GM21515 (cell line): ENCODE data around the gene CRNKL1.

ENCODE experiments used
- ATAC-seq: cut with Tn5 transposase; IDR thresholded peaks from one replicate; pipeline ENCODE4 v1.9.1; 2021; ENCODE audit not compliant: unreplicated experiment

CRNKL1 gene

DNA sequence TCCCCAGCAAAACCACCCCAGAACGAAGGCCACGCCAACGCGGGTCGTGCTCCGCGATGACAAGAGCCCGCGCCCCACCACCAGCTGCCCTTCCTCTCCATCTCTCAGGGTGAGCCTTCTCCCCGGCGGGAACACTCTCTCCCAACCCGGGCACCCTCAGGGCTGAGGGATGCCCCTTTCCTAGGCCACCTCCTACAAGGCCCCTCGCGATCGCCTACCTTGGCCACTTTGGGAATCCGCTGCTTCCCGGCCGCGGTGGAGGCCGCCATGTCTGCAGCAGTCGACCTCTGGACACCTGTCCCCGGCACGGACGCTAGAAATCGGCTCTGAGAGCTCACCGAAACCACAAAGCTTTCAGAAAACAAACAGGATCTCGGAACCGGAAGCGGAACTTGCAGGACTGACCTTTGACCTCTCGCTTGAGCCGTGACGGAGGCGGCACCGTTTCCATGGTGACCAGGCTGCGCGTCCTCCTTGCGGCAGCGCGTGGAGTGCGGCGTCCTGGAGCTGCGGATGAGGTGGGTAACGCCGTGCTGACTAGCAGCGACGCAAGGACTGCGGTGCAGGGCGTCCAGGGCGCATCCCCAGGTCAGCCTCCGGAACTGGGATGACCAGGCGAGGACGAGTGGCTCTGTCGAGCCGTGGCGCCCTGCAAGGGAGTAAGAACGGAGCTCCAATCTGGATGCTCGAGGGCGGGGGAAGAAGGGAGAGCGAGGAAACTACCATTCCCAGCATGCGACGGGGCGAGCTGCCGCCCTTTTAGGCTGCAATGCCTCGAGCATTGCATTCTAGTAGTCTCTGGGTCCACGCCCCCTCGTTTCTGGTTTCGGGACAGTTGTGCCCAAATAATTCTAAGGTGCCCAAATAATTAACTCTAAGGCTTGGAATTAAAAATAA is at the start of gene CRNKL1, which contains the start of gene CFAP61:
Gene CRNKL1, minus strand, starts transcription at position 393 of the 897 bp plus-strand sequence. Its CDS starts 124 bp downstream, at position 269.
Gene CFAP61, plus strand, starts transcription at position 459 of the 897 bp plus-strand sequence. CDS start 4,122 bp downstream, outside the sequence.
- ATAC-seq, result peak; percentile 92

DNA sequence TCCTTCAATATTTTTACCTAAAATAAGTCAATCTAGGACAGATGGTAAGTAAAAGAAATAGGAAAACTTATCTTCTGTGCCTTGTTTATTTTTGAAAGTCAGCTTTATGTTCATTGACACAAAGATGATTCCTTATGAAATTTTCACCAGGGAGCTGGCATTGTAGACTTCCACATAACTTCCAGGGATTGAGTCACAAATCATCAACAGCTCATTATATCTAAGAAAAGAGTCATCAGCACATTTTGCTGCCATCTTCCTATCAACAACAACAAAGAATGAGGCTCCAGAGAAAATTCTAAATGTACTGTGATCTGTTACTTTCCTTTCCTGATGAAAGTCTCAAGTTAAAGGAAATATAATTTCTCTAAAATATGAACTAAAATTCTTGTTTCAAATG is 48.6 kb upstream of the CRNKL1 start:
- no peak for ATAC-seq

DNA sequence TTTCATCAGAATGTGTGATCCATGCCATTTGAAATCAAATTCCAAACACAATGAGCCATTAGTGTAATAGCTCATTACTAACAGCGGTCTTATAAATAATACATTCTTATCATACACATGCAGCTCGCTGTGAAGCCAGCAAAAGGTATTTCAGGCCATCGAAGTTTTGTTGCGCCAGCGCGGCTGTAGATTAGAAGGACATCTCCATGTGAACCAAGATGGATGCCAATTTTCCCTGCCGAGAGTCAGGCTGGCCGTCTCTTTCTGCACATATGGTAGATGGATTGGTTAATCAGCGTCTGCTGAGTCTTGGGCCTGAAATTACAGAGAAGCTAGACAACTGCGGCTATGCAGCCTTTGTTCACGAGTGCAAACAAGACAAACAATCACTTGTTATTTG is 44.2 kb upstream of the CRNKL1 start:
- no peak for ATAC-seq

DNA sequence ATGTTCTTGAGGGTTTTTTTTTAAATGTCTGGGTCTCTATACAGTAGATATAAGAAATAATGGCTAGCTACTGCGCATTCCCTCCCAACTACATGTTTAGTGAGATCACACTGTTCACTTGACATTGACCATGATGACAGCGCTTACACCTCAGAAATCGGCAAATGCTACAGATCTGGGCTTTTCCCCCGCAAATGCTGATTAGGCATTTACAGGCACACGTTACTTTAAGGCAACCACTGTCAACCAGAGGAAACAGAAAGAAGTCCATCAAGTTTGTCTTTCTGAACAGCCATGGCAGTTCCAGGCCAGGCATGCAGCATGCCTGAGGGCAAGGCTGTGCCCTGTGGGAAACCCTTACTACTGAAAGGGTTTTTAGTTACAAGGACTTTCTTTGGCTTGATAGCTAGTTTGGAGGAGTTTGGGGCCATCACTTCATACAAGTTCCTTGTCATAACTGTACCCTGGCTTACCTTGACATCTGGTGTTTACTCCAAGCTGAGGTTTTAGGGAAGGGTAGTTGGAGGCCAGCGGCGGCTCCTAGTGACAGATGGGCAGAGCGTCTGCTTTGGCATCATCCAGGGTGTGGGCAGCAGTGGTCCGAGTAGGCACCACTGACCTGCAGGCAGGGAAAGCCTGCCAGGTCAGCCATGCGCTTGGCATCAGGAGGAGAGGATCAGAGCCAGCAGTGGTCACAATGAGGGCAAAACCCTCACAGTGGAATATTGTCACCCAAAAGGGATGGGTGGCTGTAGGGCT is 43.0 kb upstream of the CRNKL1 start:
- ATAC-seq, result no peak

DNA sequence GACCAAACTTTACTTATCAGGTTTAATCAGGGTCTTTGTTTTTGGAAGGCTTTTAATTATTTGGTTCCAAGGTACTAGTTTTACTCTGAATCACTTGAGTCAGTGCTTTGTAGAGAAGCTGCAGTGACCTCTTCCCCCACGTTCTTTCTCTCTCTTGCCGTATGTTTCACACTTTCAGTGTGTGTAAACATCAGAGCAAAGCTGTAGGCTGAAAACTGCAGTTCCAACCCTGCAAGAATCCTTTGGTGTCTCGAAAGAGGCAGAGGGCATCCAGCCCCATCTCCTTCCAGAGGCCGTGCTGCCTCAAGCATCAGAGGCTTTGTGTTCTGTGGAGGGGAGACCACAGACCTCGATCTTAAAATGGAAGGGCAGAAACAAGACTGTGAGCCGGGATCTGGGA is 42.1 kb upstream of the CRNKL1 start:
- no peak for ATAC-seq

DNA sequence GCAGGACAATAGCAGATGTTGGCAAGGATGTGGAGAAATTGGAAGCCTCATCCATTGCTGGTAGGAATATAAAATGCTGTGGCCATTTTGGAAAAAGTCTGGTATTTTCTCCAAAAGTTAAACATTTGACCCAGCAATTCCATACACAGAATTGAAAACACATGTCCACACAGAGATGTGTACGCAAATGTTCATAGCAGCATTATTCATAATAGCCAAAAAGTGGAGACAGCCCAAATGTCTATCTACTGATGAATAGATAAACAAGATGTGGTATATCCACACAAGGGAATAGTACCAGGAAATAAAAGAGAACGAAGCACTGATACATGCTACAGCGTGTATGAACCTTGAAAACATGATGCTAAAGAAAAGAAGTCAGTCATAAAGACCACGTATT is 40.6 kb upstream of the CRNKL1 start:
- no peak for ATAC-seq

DNA sequence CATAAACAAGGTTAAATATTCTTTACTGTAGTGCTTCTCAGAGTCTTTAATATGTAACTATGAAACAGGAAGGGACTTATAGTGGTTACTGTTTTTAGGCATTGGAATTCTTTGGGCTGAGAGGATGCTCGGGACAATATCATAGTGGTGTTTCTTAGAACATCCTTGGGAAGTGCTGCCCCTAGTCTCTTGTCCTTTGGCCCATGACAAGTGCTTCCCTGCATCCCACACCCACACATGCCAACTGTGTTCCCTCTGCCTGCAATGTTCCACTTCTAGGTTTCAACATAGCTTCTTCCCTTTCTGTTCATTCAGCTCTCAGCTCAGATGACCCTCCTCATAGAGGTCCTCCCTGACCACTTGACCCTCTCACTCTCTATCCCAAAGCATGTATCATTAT is 37.7 kb upstream of the CRNKL1 start:
- no peak for ATAC-seq

DNA sequence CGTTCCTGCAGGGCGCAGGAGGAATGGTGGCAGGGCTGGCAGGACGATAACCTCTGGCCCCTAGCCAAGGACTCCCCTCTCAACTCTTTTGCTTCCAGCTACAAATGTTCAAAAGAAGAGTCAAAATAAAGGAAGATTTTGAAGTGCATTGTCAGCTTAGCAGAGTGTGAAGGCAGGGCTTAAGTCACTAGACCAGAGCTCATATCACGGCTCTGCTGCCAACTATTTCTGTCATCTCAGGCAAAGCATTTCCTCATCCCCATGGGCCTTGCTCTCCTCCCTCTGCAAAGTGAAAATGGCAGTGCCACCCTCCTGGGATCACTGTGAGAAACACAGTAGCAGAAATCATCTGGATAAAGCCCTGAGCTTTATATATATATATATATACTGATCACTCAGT is 36.8 kb upstream of the CRNKL1 start:
- no peak for ATAC-seq

DNA sequence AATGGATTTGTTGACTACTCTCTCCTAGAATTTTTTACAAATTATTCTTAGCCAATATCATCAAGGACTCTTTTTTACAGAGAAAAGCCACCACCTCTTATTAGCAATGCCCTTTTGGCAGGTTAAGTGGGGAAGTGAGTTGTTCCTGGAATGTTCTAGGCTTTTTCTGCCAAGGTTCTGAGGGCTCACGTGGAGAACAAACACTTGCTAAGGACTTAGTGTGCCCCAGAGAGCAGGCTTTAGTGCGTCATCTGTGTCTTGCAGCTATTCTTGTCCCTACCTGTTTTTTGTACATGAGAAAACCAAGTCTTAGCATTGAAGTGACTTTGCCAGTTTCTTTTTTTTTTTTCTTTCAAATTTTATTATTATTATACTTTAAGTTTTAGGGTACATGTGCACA is 33.5 kb upstream of the CRNKL1 start:
- ATAC-seq, result no peak

DNA sequence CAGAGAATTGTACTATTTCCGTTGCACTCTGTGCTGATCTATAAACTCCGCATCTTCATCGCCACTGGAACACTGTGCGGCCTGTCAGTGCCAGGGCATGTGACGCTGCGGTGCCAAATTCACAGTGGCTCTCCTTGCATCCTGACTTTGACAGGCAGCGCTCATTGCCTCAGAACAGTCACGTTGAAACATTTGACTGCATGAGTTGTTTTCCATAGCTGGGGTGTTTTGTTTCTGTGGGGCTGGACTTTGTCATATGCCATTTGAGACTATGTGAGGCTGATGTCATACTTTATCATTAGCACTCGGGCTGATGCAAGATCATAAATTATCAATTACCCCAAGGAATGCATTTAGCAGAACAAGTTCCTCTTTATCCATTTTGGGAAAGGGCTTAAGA is 32.8 kb upstream of the CRNKL1 start:
- ATAC-seq, result no peak

DNA sequence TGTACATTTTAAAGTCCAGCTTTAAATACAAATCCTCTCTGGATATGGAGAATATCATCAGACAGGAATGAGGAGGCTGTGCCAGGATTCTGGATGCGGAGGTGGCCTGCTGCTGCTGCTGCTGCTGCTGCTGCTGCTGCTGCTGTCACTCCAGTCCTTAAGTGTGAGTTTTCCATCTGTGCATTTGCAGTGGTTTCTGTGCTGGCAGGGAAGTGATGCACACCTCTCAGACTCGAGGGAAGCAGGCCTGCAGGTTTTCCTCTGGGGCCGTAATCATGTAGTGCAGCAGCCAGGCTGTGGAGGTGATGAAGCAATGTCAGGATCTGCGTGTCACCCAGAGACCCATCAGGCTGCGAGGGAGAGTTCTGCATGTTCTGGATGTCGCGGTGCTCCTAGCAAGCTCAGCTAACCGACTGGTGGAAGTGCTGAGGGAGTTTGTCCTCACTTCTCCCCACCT is 32.1 kb upstream of the CRNKL1 start:
- ATAC-seq, result no peak

DNA sequence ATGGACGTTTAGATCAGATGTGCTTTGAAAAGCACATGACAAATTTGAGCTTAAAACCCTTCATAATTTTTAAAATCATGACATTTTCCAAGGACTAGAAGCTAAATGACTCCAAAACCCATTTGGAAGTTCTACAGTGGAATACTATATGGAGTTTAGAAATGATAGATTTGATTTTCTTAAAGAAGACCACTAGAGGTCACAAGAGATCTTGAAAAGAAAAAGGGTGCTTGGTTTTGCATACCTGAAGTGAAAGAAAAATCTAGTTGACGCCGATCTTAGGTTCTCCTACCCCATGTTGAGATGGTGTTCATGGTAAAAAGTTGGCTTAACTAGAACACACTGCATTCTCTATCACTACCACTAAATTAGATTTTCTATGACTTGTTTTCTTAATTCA is 31.5 kb upstream of the CRNKL1 start:
- no peak for ATAC-seq

DNA sequence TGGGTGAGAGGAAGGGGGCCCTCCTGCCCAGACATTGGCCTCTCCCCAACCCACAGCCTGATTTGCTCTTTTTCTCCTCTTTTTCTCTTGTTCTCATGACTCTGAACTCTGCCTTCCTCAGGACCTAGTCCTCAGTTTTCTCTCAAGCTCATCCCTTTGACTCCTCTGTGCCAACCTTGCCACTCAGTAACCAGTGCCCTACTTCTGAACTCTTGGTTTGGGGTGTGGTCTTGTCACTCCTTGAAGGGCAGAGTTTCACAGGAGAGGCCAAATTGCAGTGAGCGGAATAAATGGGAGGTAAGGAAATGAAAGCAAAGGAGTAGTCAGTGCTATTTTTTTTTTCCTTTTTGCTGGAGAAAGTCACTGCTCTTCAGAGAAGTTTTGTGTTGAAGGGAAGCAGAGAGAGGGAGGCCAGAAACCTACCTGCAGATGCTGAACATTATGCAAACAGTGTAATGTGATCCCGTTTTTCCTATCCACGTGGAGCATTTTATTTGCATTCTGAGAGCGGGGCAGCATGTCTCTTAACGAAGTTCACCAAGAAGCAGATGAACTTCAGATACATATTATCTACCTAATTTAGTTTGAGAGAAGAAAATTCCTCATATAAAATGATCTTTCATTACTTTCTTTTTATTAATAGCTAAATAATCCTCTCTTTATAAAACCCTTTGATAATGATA is 27.0 kb upstream of the CRNKL1 start:
- no peak for ATAC-seq

DNA sequence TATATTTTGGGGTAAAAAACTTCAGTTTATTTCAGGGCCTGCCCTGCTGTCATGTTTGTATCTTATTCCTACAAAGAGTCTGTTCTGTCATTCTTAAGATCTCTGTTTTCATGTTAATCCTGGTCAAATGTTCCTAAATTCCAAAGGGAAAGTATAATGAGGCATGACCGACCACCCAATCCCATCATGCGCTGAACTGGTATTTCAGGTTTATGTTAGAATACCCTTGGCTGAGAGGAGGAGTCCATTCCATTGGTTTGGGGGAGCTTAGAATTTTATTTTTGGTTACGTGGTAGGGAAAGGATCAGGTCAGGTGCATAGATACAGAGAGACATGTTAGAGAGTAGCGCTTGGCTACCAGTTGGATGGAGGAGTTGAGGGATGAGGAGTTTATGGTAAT is 25.8 kb upstream of the CRNKL1 start:
- no peak for ATAC-seq

DNA sequence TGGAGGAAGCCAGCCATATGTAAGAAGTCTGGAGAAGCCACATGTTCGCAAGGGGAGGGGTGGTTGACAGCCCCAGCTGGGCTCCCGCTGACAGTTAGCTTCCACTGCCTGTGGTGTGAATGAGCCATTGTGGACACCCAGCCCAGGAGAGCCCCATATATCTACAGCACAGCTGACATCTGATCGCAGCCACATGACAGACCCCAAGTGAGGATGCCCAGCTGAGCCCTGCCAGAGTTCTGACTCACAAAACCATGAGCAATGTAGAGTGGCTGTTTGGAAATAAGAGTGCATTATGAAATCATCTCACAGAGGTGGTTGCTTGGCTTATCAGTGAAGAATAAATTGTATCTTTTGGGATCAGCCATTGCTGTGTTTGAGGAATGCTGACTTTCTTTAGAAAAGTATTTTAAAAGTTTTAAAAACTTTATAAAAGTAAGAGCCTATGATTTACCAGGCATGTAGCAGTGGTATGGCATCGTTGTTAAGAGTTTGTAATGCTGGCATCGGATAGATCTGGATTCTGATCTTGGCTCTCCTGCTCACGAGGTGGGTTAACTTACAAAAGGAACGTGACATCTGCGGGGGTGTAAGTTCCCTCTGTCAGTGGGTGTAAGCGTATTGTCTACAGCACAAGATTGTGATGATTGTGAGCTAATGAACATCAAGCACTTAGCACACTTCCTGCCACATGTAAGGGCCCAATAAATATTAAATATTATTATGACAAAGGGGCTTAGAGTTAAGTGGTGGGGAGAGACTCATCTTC is 24.2 kb upstream of the CRNKL1 start:
- ATAC-seq, result no peak

DNA sequence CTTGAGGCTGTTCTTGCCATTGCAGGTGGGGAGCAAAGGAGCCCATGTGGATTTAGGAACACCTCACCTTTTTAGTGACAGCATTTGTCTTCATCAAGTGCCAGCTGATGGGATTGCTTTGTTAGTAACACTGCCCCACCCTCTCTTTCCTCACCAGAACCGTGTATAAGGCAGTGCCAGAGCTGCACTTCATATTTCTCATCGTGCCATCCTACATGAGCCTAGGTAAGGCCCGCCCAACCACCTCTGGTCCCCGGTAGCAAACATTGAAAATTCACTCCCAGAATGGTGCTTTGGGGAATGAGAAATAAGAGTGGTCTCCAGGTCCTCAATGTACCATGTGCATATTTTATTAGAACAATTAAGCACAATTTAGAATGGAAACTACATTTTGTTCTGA is 22.8 kb upstream of the CRNKL1 start:
- no peak for ATAC-seq

DNA sequence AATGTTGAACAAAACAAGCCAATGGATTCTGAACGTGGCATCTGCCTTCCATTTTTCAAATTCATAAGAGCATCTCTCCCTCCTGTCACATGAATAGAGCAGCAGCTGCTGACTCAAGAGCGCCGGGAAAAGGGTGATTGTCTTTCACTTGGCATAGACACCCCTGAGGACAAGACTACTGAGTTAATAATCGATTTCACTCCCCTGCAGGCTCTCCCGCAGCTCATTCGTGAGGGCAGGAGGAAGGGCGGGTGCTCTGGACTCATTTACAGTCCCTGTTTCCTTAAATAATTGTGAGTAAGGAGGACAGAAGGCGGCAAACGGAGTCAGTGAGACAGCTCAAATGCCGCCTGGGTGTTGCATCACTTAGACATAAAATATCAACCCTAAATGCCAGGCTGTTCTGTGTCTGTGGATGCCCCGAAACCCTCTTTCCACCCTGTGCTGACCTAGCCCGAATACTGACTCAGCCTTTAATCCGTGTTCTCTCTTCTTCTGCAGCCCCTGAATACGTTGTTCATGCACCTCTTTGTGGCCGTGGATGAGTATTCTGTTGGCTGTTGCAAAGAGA is 21.6 kb upstream of the CRNKL1 start:
- ATAC-seq, result no peak

DNA sequence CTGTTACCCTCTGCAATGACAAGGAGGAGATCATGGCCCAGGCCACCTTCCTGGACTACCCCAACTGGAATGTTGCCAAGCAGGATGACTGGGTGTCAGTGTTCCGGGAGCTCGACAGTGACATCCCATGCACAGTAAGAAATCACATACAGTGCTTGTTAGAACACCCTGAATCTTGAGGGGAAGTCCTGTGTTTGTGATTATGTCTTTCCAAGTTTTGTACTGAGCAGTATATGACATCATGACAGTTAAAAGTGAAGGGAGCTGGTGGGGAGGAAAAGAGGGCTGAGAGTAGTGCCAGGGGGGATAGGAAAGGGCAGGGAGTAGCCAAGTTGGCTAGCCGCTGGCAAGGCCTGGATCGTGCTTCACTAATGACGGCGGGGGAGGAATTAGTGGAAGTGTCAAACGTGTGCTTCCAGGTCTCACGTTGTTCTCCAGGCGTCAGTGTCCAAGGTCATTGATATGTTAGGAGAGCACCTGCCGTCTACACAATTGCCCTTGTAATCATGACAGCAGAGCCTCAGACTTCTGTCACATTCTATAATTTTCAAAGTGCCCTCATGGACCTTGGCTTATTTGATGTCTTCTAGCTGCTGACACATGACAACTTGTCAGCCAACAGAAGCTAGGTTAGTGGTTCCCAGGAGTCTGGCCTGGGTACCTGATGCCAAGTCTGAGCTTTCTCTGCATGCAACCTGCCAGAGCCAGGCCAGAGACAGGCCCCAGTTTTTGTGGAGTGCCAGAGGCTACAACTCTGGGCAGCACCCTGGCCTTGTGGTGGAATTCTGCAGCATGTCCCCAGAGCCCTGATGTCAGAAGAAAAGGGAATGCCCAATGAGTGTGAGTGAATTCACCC is 18.8 kb upstream of the CRNKL1 start:
- ATAC-seq, result no peak

DNA sequence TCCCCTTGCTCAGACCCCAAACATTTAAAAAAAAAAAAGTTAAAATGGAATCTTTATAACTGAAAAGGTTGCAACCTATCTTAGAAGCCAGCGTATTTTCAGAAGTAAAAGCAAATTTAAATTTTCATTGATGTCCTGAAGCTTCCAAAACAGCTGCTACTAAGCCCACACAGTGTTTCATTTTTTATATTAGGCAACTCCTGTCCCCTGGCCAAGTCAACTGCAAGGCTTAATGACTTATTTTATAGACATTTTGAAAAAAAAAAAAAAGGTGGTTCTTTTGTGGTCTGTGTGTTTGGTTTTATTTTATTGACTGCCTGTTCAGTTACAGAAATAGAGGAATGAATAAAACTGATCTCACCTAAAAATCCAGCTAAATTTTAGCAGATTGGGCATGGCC is 13.1 kb upstream of the CRNKL1 start:
- no peak for ATAC-seq
